HFF-Myc (cell line): Measurements from ENCODE around the gene INO80E.
A peak's percentile ranks its signal among the peaks of the same experiment; 100 is the strongest.

Source experiments
- DNase-seq: peaks from one replicate; pipeline ENCODE4 v3.0.0-alpha.2; 2011; ENCODE audit warnings: low read depth; ENCODE audit errors: extremely low read depth
- H3K4me3 ChIP-seq: replicated peaks from 2 replicates; pipeline ENCODE4 v1.5.1; 2011; ENCODE audit warnings: low read depth, mild to moderate bottlenecking, control low read depth, low read length
- CTCF ChIP-seq: IDR thresholded peaks from 2 replicates; pipeline ENCODE4 v1.5.1; 2012; ENCODE audit warnings: mild to moderate bottlenecking, low read depth, low read length, control low read depth; ENCODE audit errors: missing control alignments

Gene INO80E

GRCh38 chr16:30006659-30007377, 10.8 kb downstream of the INO80E start:
- no peak for TF ChIP-seq CTCF
- H3K4me3 ChIP-seq: no peak overlapping the region
- no peak for DNase-seq

- no peak for TF ChIP-seq CTCF
- DNase-seq: no peak
- H3K4me3 ChIP-seq: no peak overlapping the region
Observed at GRCh38 chr16:30007378-30007895, 11.4 kb downstream of the INO80E start.

GRCh38 chr16:30009085-30009862, 13.2 kb downstream of the INO80E start:
- no peak overlapping the region for H3K4me3 ChIP-seq
- no peak for TF ChIP-seq CTCF
- DNase-seq: no peak

- DNase-seq: no peak
- H3K4me3 ChIP-seq: peak overlapping the region; percentile 38
- TF ChIP-seq CTCF: no peak
Observed at GRCh38 chr16:30009990-30010843, 14.2 kb downstream of the INO80E start.

GRCh38 chr16:30010844-30011713, 15.0 kb downstream of the INO80E start, which contains the start of gene DOC2A:
Gene DOC2A, minus strand, starts transcription at chr16:30011027. Its CDS starts 805 bp downstream, at chr16:30010222.
- TF ChIP-seq CTCF: no peak
- H3K4me3 ChIP-seq: peak within 1 kb of the TSS; percentile 38
- no peak for DNase-seq
